Activated naive CD8-positive, alpha-beta T cell treated with anti-CD3 and anti-CD28 coated beads, Interleukin-2, amount 10 ng/mL, durations not matched to agents 7 days and 5 days (primary cell): Measurements from ENCODE around the gene PCED1B. TPM values are rescaled to one million over a fixed set of nuclear protein-coding genes. Genes with fewer than 3 reads are reported as not detected.
"Not testable (repeated sequence)": the region's sequence is repeated elsewhere in the genome, so short reads cannot be mapped to it uniquely, and the experiment has no call there.

Experiments used
- ATAC-seq: fragments of 150-1000 bp; cut with Tn5 transposase; one replicate; pipeline ENCODE4 v1.10.0; 2021; ENCODE audit warnings: low read depth, moderate library complexity
- POLR2A ChIA-PET: fragments of 350-600 bp; sonication (Branson Sonifier 250); formaldehyde crosslinking; loops from one replicate; lab custom pipeline; 2021; ENCODE audit warnings: antibody characterized with exemption; lab: Charles Lee
- DNase-seq: peaks from one replicate; pipeline ENCODE4 v3.0.0; 2021
- H3K27ac Mint-ChIP-seq: one replicate; pipeline ENCODE4 v1.8.0; 2022; ENCODE audit warnings: mild to moderate bottlenecking, mixed read lengths
- H3K27me3 Mint-ChIP-seq: one replicate; pipeline ENCODE4 v1.8.0; 2022; ENCODE audit warnings: mild to moderate bottlenecking, moderate library complexity, mixed read lengths
- H3K36me3 Mint-ChIP-seq: one replicate; pipeline ENCODE4 v1.8.0; 2021; ENCODE audit warnings: mild to moderate bottlenecking, mixed read lengths
- H3K4me1 Mint-ChIP-seq: one replicate; pipeline ENCODE4 v1.8.0; 2021; ENCODE audit warnings: mixed read lengths
- H3K4me3 Mint-ChIP-seq: one replicate; pipeline ENCODE4 v1.8.0; 2022; ENCODE audit warnings: mild to moderate bottlenecking, moderate library complexity, mixed read lengths
- H3K9me3 Mint-ChIP-seq: one replicate; pipeline ENCODE4 v1.8.0; 2021; ENCODE audit warnings: mixed read lengths
- total RNA-seq, 2 experiments: library from RNA; stranded (reverse); gene quantifications; one replicate each; pipeline ENCODE4 v1.2.3, GENCODE V29; 2021

The PCED1B gene
- total RNA-seq = 100 to 1,000 TPM; 102 to 104 TPM

GRCh38 chr12:47079468-47079980 lies at the start of gene PCED1B, which contains the start of gene AMIGO2:
Gene PCED1B (plus strand): TSS chr12:47079621. CDS start chr12:47235064, 155,443 bp downstream.
Gene AMIGO2 (minus strand): TSS chr12:47079959. CDS start chr12:47079002, 957 bp downstream.
- peak; percentile 78 for DNase-seq
- ATAC-seq = peak; percentile 65
- POLR2A ChIA-PET = interaction anchor here (0.6 to 9.1 kb wide), 17 partner anchors 9 to 708 kb away, joined by 3 to 258 read pairs (median 5); no protein-coding TSS in a partner anchor
- H3K36me3 Mint-ChIP-seq = peaks cover 9% of the 10 kb centered on the region
- no peaks in the 10 kb centered on the region for H3K9me3 Mint-ChIP-seq
- H3K4me1 Mint-ChIP-seq = peaks cover 51% of the 10 kb centered on the region
- H3K27me3 Mint-ChIP-seq = no peaks in the 10 kb centered on the region
- H3K27ac Mint-ChIP-seq = peak within 1 kb of the TSS; percentile 93
- H3K4me3 Mint-ChIP-seq = peak within 1 kb of the TSS; percentile 96

GRCh38 chr12:47029903-47030302 lies 49.5 kb upstream of the PCED1B start:
- DNase-seq = no peak
- Mint-ChIP-seq H3K36me3 (no peaks in the 10 kb centered on the region), H3K27ac (no peak overlapping the region), H3K9me3 (no peaks in the 10 kb centered on the region), H3K4me1 (peaks cover 7% of the 10 kb centered on the region), H3K27me3 (peaks cover 7% of the 10 kb centered on the region), H3K4me3 (no peak overlapping the region)
- POLR2A ChIA-PET = no interaction called here
- no peak for ATAC-seq

- DNase-seq = no peak
- Mint-ChIP-seq H3K9me3 (no peaks in the 10 kb centered on the region), H3K27me3 (no peaks in the 10 kb centered on the region), H3K27ac (no peak overlapping the region), H3K36me3 (no peaks in the 10 kb centered on the region), H3K4me1 (peaks cover 7% of the 10 kb centered on the region), H3K4me3 (no peak overlapping the region)
- peak; percentile 60 for ATAC-seq
- POLR2A ChIA-PET = interaction anchor here (1.0 to 2.0 kb wide), 4 partner anchors 183 to 365 kb away, joined by 3 to 10 read pairs (median 4); no protein-coding TSS in a partner anchor
Measured at GRCh38 chr12:47032644-47033043, 46.8 kb upstream of the PCED1B start.

GRCh38 chr12:47033081-47033480 lies 46.3 kb upstream of the PCED1B start:
- DNase-seq (no peak), ATAC-seq (no peak)
- Mint-ChIP-seq H3K27me3 (no peaks in the 10 kb centered on the region), H3K36me3 (no peaks in the 10 kb centered on the region), H3K4me1 (peaks cover 7% of the 10 kb centered on the region), H3K9me3 (no peaks in the 10 kb centered on the region), H3K27ac (no peak overlapping the region), H3K4me3 (no peak overlapping the region)
- POLR2A ChIA-PET = interaction anchor here (0.6 to 2.0 kb wide), 5 partner anchors 183 to 365 kb away, joined by 3 to 10 read pairs (median 3); no protein-coding TSS in a partner anchor

- Mint-ChIP-seq H3K4me1 (peaks cover 7% of the 10 kb centered on the region), H3K27me3 (no peaks in the 10 kb centered on the region), H3K36me3 (no peaks in the 10 kb centered on the region), H3K27ac (no peak overlapping the region), H3K9me3 (no peaks in the 10 kb centered on the region), H3K4me3 (no peak overlapping the region)
- DNase-seq (no peak), ATAC-seq (no peak)
- POLR2A ChIA-PET = interaction anchor here (0.6 kb wide), 1 partner anchor 182 kb away, joined by 3 read pairs; no protein-coding TSS in a partner anchor
Measured at GRCh38 chr12:47033789-47034555, 45.4 kb upstream of the PCED1B start.

GRCh38 chr12:47034661-47035060 lies 44.8 kb upstream of the PCED1B start:
- POLR2A ChIA-PET = no interaction called here
- no peak for DNase-seq
- no peak for ATAC-seq
- Mint-ChIP-seq H3K36me3 (no peaks in the 10 kb centered on the region), H3K9me3 (no peaks in the 10 kb centered on the region), H3K4me3 (no peak overlapping the region), H3K27me3 (peaks cover under 1% of the 10 kb centered on the region), H3K27ac (no peak overlapping the region), H3K4me1 (peaks cover 7% of the 10 kb centered on the region)

GRCh38 chr12:47035484-47035883 lies 43.9 kb upstream of the PCED1B start:
- Mint-ChIP-seq H3K4me1 (peaks cover 5% of the 10 kb centered on the region), H3K36me3 (no peaks in the 10 kb centered on the region)
- POLR2A ChIA-PET = no interaction called here

GRCh38 chr12:47038270-47038748 lies 41.1 kb upstream of the PCED1B start:
- Mint-ChIP-seq H3K36me3 (no peaks in the 10 kb centered on the region), H3K27ac (no peak overlapping the region), H3K4me3 (no peak overlapping the region), H3K9me3 (peaks cover 1% of the 10 kb centered on the region), H3K27me3 (peaks cover 4% of the 10 kb centered on the region), H3K4me1 (peaks cover 2% of the 10 kb centered on the region)
- no peak for DNase-seq
- no peak for ATAC-seq
- POLR2A ChIA-PET = no interaction called here

More at GRCh38 chr12:47035484-47035883, 43.9 kb upstream of the PCED1B start:
- Mint-ChIP-seq H3K9me3 (no peaks in the 10 kb centered on the region), H3K4me3 (no peak overlapping the region), H3K27me3 (peaks cover 2% of the 10 kb centered on the region), H3K27ac (no peak overlapping the region)
- ATAC-seq (no peak), DNase-seq (no peak)

- POLR2A ChIA-PET = no interaction called here
- no peaks in the 10 kb centered on the region for H3K36me3 Mint-ChIP-seq
Measured at GRCh38 chr12:47039079-47039478, 40.3 kb upstream of the PCED1B start.

GRCh38 chr12:47039756-47040155 lies 39.7 kb upstream of the PCED1B start:
- ATAC-seq = no peak

More at GRCh38 chr12:47039079-47039478, 40.3 kb upstream of the PCED1B start:
- H3K4me3 Mint-ChIP-seq = no peak overlapping the region
- H3K27me3 Mint-ChIP-seq = peaks cover 4% of the 10 kb centered on the region
- no peak overlapping the region for H3K27ac Mint-ChIP-seq
- no peak for DNase-seq
- no peak for ATAC-seq
- H3K4me1 Mint-ChIP-seq = no peaks in the 10 kb centered on the region
- H3K9me3 Mint-ChIP-seq = peaks cover 1% of the 10 kb centered on the region

GRCh38 chr12:47041327-47041726 lies 38.1 kb upstream of the PCED1B start:
- no peaks in the 10 kb centered on the region for H3K4me1 Mint-ChIP-seq
- ATAC-seq (no peak), DNase-seq (no peak)
- no peak overlapping the region for H3K27ac Mint-ChIP-seq
- peaks cover 4% of the 10 kb centered on the region for H3K27me3 Mint-ChIP-seq
- no peak overlapping the region for H3K4me3 Mint-ChIP-seq
- no peaks in the 10 kb centered on the region for H3K36me3 Mint-ChIP-seq
- peaks cover 1% of the 10 kb centered on the region for H3K9me3 Mint-ChIP-seq
- POLR2A ChIA-PET = no interaction called here

More at GRCh38 chr12:47039756-47040155, 39.7 kb upstream of the PCED1B start:
- Mint-ChIP-seq H3K4me3 (no peak overlapping the region), H3K27ac (no peak overlapping the region), H3K27me3 (peaks cover 4% of the 10 kb centered on the region), H3K36me3 (no peaks in the 10 kb centered on the region), H3K9me3 (peaks cover 1% of the 10 kb centered on the region), H3K4me1 (no peaks in the 10 kb centered on the region)
- no peak for DNase-seq
- POLR2A ChIA-PET = no interaction called here

- POLR2A ChIA-PET = no interaction called here
- Mint-ChIP-seq H3K27me3 (no peaks in the 10 kb centered on the region), H3K27ac (no peak overlapping the region), H3K4me3 (no peak overlapping the region), H3K9me3 (peaks cover 13% of the 10 kb centered on the region), H3K36me3 (peaks cover 8% of the 10 kb centered on the region), H3K4me1 (no peaks in the 10 kb centered on the region)
- DNase-seq = no peak
- ATAC-seq = no peak
Measured at GRCh38 chr12:47048541-47048940, 30.9 kb upstream of the PCED1B start.

- DNase-seq, ATAC-seq, H3K36me3 Mint-ChIP-seq, POLR2A ChIA-PET, H3K27me3 Mint-ChIP-seq, H3K27ac Mint-ChIP-seq, H3K4me1 Mint-ChIP-seq, H3K4me3 Mint-ChIP-seq: not testable (repeated sequence)
- peaks cover 15% of the 10 kb centered on the region for H3K9me3 Mint-ChIP-seq
Measured at GRCh38 chr12:47051291-47051690, 28.1 kb upstream of the PCED1B start.
